ENCODE data around the gene YOD1.

GRCh38 chr1:207028884-207029650, 21.9 kb downstream of the YOD1 start:
- TF ChIP-seq GATA2 (IDR thresholded peaks at IDR 0.05; ENCODE audit: low read depth, low read length) (no peak), GATA3 (IDR thresholded peaks at IDR 0.05; ENCODE audit: low read depth, low read length) (no peak)

All from SH-SY5Y (cell line).